K562 (cell line): Measurements from ENCODE around the gene IGDCC3.

ENCODE experiments used
- JUN ChIP-seq, 2 experiments: sonication (generic) in 1 of 2; formaldehyde crosslinking in 1 of 2; IDR thresholded peaks; 2 replicates each; pipeline versions ENCODE4 v1.6.1 to v1.8.0; 2012 to 2022; ENCODE audit warnings: borderline replicate concordance in 2 of 2, mild to moderate bottlenecking in 2 of 2, improper control_type of control experiment in 1 of 2, low read depth in 1 of 2, low read length in 1 of 2, missing genetic modification reagents in 1 of 2
- JUND ChIP-seq, 2 experiments: IDR thresholded peaks; 2 replicates in 1 of 2; 3 replicates in 1 of 2; pipeline ENCODE4 v1.6.1; 2011; ENCODE audit warnings: borderline replicate concordance in 2 of 2, low read depth in 2 of 2, low read length in 2 of 2, improper control_type of control experiment in 1 of 2, missing biosample characterization in 1 of 2, missing genetic modification characterization in 1 of 2, missing genetic modification reagents in 1 of 2
- ZNF316 ChIP-seq: fragments of 450-650 bp; IDR thresholded peaks from 2 replicates; pipeline ENCODE4 v1.6.1; 2016
- ZNF584 ChIP-seq: fragments of 200-800 bp; sonication (Bioruptor generic); IDR thresholded peaks from 2 replicates; pipeline ENCODE4 v1.6.1; 2016; ENCODE audit warnings: low read depth, mild to moderate bottlenecking, missing genetic modification characterization, missing compliant biosample characterization

DNA sequence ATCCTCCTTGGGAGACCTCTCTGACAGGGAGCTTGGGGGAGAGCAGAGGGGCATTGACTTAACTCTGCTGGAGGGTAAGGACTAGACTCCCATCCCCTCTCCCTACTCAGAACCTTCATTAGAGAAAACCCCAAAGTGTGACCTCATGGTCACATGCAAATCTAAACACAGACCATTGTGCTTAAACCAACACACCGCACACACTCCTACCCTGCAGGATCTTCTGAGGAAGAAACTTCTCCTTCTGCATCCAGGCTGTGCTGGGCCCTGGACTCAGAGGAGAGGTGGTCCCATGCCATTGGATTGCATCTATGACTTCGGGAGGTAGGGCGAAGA, 90.3 kb downstream of the IGDCC3 start:
- no peak for TF ChIP-seq JUN (IDR thresholded peaks at IDR 0.05; ENCODE audit: borderline replicate concordance, low read depth, low read length)
- no peak for TF ChIP-seq JUN (CRISPR knock-in tag; IDR thresholded peaks at IDR 0.05; ENCODE audit: borderline replicate concordance)
- no peak for TF ChIP-seq ZNF584 (CRISPR knock-in tag)
- peak; percentile 23; the same call in 1 of the 2 replicates for TF ChIP-seq JUND (IDR thresholded peaks at IDR 0.05; ENCODE audit: borderline replicate concordance, low read depth, low read length)
- TF ChIP-seq JUND (tag; IDR thresholded peaks at IDR 0.05; ENCODE audit: borderline replicate concordance, low read depth, low read length): no peak; the same call in 1 of the 3 replicates
- no peak for TF ChIP-seq ZNF316
